Inflammatory macrophage treated with lipopolysaccharide for 1 hour (primary cell): ENCODE data around the gene RHOT1.
"Not testable (repeated sequence)": the region's sequence is repeated elsewhere in the genome, so short reads cannot be mapped to it uniquely, and the experiment has no call there.

Experiments used
- DNase-seq, 2 donors: peaks; one replicate each; pipeline ENCODE4 v3.0.0-alpha.2; 2020 to 2022

The RHOT1 gene

DNA sequence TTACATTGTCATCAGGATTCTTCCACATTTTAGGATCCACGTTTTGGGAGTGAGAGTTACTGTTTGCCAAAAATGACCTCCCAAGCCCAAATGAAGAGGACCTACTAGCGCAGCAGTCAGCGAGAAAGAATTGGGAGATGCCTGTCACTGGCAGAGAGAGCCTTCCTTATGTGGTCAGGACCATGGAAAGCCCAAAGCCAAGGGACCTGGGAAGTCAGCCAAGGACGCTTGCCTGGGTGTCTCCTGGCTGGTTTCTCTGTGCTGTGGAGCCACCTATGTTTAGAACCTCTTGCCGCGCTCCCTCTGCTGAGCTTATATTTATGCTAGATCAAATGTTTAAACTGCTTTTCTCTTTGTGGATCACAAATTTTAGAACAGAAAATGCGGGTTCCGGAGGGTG is 98.4 kb downstream of the RHOT1 start:
- no peak for DNase-seq

DNA sequence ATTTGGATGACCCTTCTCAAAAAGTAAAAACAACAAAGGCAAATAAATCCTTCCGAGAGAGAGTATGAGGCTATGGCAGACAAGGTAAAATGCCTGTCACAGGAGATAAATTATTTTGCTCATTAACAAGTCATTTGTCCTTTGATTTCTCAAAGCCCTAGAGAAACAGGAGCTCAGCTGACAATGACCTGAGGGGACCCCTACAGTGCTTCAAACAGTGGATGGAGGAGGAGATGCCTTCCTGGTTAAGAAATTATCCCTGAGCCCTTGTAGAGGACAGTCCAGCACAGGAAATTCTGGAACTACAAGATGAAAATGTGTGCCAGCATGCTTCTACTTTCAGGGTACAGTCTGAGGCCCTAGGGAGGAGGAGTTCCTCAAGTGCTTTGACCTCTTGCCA is 99.3 kb downstream of the RHOT1 start:
- no peak for DNase-seq

DNA sequence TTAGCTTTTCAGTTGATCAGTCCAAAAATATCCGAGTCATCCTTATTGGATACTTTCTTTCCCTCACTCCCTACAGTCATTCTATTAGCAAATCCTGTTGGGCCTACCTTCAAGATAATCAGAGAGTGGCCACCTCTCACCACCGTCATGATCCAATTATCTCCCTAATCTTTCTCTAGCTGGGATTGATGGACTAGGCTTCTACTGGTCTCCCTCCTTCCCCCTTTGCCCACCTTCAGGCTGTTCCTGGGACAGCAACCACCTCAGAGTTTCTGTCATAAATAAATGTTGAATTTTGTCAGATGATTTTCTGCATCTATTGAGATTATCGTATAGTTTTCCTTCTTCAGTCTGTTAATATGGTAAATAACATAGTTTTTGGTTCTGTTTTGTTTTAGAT is 107.2 kb downstream of the RHOT1 start:
- DNase-seq = no peak

DNA sequence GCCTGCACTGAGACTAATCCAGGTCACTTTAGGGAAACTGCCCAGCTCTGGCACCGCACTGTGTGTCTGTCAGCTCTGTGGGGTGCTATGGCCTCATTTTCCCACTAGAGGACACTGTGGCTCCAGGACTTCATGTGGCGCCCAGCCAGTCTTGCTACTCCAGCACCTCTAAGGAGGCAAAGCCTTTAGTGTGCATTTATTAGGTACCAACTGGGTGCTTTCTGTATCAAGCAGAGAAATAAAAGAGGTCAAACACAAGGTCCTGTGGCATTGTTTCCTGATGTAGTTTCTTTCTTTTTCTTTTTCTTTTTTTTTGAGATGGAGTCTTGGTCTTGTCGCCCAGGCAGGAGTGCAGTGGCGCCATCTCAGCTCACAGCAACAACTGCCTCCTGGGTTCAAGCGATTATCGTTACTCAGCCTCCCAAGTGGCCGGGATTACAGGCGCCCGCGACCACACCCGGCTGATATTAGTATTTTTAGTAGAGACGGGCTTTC is 110.9 kb downstream of the RHOT1 start:
- DNase-seq = peak; percentile 71 to 94

DNA sequence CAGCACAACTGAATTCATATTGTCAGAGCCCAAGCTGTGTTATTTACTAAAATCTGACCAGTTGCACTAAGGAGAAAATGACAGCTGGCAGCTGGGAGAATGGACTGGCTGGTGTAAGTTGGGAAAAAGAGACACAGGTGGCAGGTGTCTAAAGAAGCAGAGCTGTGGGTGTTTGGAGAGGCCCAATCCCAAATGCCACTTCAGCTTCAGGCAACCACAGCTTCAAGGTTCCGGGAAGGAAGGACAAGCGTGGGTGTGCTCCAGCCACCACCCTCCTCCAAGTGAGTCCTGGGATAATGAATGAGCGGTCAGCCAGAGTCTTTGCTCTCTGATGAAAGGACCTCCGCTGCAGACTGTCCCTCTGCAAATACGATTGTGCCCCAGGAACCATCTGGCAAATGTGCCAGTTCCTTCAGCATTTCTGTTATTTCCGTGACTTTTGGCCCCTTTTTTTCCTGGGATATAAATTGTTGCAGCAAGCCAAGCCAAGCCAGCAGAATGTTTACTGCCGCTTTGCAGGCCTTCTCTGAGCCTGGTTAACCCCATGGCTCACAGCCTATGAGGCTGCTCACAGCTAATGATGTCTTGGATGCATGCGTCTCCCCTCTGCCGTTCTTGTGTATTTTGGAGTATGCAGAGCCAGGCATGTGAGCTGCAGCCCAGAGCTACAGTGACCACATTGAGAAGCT is 113.9 kb downstream of the RHOT1 start:
- DNase-seq = no peak

DNA sequence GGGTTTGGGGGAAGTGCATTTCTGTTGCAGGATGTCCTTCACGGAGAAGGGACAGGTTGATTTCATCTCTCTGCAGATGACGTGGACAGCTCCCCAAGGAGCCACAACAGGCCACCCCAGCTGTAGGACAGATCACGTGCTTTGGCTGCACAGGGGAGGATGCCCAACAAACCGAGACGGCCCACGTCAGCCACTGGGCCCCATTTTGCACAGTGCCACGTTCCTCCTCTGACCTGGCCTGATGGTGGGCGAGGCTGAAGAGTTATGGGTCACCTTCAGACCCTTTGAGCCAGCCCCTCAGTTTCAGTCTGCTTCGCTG is 114.4 kb downstream of the RHOT1 start:
- DNase-seq = no peak

DNA sequence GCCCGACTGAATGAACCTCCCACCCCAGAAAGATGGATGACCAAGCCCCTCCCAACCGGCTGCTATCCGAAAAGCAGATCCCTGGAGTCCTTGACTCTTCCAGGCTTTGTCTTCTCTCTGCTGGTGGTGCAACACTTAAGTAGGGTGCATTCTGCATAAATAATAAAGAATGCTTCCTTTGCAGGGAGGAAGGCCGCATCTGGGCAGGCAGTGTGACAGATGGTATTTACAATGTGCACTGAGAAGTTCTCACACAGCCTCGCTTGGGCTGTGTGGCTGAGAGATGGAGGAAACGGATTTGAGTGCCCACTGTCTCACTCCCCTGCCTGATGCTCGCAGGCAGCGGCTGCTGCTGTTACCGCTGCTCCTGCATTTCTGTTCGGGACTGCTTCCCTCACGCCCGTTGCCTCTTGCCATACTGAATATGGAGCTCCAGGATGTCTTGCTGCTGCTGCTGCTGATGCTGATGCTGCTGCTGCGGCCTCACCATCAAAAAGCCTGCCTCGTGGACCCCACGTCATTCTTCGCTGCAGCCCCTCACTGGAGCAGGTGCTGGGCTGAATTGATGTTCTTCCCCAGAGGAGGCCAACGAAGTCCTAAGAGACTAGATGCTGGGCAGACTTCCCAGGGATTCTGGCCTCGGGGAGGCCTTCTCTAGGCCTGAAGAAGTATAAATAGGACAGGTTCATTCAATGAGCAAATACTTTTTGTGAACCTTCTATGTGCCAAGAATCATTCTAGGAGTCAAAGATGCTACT is 116.3 kb downstream of the RHOT1 start:
- no peak for DNase-seq

DNA sequence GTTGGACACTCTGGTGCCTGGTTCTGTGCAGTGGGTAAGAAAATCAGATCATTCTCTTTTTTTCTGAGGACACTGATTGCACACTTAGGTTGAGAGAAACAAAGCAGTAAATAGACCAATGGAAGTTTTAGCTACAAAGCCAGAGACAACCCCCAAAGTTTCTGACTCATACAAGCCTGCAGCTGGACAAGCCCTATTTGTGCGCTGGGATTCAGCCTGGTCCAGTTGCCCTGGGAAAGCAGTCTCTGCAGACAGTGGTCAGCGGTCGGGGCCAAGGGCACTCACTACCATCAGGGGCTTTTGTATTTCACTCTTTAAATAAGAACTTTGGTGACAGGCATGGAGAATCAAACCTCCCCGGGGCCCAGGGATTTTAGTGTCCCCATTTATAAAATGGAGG is 117.3 kb downstream of the RHOT1 start:
- no peak for DNase-seq

DNA sequence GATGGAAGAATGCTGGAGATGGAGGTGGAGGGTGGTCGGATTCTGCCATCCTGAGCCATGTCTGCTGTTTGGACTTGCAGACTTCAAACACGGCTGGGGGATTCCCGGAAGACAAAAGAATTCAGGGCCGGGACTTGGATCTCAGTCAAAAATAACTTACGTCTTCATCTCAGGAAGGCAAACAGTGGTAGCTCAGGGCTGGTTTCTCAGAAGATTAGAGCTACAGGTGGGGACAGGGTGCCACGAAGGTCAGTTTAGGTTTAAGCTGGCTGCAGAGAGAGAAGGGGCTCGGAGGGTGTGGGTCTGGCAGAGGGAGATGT is 119.1 kb downstream of the RHOT1 start:
- no peak for DNase-seq

DNA sequence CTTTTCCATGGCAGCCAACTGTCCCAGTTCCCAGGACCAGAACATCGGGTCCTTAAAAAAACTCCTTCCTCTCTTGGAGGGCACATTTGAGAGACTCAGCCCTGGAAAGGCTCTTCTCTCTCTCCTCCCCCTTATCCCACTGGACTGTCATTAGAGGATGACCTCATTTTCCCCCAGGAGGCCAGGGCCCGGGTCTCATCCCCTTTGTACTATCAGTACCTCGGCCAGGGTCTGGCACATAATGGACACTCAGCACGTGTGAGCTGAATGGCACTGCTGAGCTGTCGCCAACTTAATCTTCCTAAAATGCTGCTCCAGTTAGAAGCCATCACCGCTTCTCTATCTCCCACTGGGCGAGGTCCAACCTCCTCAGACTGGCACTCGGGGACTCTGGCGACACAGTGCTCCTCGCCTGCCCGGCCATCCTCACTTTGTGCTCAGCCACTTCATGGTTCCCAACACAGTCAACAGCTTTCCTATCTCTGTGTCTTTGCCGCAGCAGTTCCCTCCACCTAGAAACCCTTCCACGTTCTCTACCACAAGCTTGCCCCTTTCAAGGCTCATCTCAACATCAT is 119.7 kb downstream of the RHOT1 start:
- no peak for DNase-seq

DNA sequence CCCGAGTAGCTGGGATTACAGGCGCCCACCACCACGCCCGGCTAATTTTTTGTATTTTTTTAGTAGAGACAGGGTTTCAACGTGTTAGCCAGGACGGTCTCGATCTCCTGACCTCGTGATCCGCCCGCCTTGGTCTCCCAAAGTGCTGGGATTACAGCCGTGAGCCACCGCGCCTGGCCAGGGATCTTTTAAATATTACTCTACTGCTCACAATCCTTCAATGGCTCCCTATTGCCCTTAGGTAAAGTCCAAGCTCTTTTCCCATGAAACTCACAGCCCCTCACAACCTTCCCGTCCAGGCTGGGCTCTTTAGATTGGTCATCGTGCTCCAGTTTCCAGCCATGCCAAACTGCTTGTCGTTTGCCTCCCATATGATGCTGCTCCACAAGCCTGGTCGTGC is 121.2 kb downstream of the RHOT1 start:
- not testable (repeated sequence) for DNase-seq

DNA sequence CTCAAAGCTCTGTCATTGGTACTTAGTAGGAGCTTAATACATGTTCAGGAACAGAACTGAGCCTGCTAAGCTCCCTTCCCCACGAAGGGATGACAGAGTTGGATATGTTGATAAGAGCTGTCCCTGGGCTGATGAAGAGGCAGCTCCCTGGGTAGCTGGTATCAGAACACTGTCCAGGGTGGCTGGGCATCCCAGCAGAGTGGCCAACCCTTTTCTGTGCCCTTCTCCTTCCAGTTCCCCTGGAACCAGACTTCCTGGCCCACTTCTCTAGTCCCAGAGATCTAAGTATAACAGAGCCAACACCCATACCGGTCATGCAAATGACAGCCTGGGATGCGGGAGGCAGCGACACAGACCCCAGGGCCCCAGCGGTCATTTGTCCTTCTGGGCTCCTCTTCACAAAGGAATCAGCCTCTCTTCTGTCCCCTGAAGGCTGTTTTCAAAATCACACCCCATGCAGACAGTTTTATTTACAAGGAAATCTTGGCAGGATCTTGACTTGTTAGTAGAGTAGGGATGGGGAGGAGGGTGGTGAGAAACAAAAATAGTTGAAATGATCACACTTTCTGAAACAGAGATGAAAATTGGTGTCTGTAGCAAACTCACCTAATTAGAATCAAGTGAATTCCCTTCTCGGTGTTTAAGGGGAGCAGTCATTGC is 122.0 kb downstream of the RHOT1 start:
- no peak for DNase-seq

DNA sequence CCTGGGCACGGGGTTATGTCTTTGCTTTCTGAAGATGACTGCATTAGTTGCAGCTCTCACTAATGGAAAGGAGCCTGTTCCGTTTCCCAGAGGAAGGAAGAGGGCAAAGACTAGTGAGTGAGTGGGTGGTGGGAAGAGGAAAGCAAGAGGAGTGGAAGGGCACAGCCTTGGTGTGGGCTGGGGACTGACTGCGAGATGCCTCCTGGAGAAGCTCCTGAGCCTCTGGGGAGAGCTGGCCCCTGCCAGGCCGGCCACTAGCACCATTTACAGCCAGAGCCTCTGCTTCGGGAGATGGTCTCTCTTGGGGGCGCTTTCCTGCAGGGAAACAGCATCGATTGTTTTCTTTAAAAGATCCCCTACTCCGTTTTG is 122.5 kb downstream of the RHOT1 start:
- peak; percentile 21 to 33 for DNase-seq

DNA sequence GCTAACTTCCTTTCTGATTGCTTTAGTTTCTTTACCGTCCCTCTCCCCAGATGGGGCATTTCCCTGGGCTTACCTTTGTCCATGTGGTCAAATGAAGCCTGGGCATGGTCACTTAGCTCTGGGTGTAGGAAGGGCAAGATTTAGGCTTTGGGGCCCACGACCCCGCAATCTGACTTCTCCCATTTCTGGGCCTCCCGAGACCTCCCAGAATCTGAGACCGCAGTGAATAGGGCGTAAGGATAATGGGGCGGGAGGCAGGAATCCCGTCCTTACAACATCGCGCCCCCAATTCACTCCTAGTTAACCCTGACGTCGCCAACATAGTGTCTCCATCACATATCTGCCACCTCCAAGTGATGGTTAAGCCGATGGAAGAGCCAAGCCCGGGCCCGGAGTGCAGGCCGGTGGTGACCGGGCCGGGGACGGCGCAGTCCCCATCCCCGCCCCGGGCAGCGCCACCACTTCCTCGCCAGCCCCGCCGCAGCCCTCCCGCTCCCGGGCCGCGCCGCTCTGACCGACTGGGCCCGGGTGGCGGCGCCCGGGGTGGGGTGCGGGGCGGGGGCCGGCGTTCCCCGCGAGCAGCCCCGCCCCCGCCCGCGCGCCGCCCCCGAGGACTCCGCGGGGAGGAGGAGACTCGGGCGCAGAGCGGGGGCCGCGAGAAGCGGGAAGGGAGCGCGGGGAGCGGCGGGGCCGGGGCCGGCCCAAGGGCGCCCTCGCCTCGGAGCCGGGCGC is 123.1 kb downstream of the RHOT1 start, which contains the start of gene RHBDL3:
RHBDL3 (plus strand) TSS at position 641 of the 732 bp plus-strand sequence. CDS start 358 bp downstream, outside the sequence.
- DNase-seq = no peak

DNA sequence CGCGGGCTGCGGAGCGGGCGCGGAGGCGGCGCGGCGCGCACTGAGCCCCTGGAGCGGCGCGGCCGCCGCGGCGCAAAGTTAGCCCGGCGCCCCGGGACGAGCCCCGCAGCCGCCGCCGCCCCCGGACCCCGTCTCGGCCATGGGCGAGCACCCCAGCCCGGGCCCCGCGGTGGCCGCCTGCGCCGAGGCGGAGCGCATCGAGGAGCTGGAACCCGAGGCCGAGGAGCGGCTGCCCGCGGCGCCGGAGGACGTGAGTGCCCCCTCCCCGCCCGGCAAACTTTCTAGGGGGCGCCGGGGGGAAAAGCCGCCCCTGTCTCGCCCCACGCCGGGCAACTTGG is 123.7 kb downstream of the RHOT1 start:
- no peak for DNase-seq

DNA sequence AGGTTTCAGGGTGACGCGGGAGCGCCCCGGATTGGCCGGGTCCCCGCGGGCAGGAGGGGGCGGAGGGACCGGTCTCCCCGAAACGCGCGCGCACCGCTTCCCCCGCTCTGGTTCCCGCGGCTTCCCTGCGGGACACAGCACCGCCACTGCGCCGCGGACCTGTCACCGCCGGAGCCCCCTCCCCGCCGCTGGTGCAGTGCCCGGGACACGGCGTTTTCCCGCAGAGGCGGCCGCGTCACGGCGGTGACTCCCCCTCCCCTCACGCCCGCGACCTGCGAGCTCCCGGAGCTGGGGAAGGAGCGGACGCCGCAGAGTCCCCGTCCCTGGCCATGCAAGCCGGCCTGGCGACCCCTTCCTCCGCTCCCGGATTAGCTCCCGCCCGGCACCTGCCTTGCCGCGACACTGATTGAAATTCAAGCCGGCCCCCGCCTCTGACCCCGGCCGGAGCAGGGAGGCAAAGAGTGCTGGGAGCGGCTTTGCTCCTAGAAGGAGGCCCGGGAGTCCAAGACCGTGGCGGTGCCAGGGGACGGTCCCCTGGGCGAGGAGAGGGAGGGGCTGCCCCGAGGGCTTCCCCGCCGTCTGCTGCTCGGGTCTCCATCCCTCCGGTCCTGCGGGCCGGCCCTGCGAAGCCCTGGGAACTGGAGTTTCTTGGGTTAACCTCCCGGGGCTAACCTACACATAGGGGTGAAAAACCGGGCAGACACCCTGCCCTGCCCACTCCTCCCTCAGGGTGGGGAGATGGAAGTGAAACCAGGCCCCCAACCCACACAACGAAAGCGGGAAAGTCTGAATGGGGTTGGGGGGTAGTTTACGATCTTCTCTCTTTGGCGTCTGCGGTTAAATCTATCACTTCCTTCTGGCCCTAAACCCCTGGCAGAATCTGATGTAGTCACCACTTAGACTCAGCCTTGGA is 124.3 kb downstream of the RHOT1 start:
- peak in 1 of 2 donors; percentile 17 for DNase-seq

DNA sequence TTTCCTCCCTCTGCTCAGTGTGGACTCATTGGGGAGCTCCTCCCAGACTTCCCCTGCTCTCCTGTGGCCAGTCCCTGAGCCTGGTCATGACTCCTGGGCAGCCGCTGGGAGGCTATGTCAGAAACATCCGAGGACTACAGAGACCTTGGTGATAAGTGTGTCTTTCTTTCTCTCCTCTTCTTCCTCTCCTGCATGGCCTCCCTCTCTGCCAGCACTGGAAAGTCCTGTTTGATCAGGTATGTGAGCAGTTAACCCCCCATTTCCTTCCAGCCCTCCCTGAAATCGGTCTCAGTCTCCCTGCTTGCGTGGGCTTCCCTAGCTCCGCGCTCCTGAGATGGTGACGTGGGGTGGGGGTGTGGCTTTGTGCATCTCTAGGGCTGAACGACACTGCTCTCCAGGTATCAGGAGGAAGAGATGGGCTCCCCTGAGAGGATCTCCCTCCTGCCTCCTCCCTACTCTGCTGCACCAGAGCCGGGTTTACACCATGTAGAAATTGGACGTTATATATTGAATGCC is 125.4 kb downstream of the RHOT1 start:
- DNase-seq = no peak

DNA sequence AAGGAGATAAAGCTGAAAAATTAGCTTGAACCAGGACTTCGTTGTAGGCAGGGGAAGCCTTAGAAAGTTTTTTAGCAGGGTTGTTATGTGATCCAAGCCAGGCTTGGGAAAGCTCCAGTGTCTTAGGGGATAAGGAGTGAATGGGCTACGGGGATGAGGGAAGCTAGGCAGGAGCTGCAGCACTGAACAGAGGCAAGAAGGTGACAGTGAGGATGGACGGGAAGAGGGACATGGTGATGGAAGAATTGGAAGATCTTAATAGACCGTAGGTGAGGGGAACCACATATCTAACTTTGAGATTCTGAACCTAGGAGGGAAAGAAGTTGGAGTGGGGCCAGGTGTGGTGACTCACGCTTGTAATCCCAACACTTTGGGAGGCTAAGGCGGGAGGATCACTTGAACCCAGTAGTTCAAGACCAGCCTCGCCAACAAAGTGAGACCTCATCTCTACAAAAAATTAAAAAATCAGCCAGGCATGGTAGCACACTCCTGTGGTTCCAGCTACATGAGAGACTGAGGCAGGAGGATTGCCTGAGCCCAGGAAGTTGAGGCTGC is 126.5 kb downstream of the RHOT1 start:
- DNase-seq = no peak

DNA sequence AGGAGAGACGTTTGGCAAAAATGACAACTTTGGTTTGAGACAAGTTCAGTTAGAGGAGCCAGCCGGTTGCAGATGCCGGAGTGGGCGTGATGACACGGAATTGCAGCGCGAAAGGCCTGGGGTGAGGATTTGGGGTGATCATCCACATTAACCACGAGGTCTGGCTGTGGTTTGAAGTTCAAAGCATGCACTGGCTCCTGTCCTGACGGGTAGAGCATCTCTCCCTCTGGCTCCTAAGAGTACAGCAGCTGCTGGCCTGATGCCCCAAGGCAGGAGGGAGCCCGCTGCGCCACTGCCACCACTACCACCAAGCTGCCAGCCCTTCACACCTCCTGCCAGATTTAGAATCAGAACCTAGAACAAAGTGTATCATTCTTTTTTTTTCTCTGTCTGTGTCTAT is 127.1 kb downstream of the RHOT1 start:
- no peak for DNase-seq

DNA sequence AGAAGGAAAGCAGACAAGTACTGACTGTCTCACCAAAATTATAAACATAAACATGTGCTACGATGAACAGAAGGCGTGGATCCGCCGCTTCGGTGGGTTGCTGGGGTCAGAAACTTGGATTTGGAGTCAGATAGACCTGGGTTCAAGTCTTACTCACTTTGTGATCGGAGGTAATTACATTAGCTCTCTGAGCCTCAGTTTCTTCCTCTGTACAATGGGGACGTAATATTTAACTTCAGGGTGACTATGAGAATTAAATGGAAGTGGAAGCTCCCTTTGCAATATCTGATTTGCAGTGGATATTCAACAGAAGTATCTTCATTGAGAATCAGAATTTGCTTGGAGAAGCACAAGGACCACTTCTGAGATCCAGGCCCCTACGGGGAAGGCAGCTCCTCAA is 129.5 kb downstream of the RHOT1 start:
- DNase-seq = no peak

DNA sequence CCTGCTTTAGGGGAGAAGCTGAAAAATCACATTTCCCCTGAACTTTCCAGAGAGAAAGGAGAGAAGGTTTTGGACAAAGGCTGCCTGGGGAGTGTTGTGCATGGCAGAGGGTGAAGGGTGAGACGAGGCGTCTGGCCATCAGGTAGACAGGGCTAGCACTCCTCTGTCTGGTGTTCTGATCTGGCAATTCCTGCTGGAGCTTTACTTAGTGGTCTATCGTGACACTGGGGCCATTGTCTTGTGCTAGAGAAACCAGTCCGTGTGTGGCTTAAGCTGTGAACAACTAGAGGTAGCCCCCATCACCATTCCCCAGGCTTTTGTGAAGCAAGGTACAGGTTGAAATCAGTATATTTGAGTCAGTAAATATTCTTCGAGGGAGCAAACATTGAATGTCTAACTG is 131.8 kb downstream of the RHOT1 start:
- DNase-seq = no peak

DNA sequence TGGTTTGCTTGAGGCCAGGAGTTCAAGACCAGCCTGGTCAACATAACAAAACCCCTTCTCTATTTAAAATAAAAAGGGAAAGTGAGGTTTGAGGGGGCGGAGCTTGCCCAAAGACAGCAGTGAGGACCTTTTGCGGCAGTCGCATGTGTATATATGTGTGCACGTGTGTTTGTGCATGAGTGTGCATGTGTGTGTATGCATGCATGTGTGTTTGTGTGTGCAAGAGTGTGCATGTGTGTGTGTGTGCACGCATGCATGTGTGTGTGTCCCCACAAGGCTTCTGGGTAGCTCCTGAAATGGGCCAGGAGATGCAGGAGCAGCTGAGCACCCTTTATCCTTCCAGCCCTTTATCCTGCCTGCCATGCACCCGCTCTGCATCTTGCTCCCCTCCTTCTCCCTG is 132.3 kb downstream of the RHOT1 start:
- DNase-seq = no peak
